ENCODE data around the gene ZNF414.
A peak's percentile ranks its signal among the peaks of the same experiment; 100 is the strongest.

ZNF414 gene

DNA sequence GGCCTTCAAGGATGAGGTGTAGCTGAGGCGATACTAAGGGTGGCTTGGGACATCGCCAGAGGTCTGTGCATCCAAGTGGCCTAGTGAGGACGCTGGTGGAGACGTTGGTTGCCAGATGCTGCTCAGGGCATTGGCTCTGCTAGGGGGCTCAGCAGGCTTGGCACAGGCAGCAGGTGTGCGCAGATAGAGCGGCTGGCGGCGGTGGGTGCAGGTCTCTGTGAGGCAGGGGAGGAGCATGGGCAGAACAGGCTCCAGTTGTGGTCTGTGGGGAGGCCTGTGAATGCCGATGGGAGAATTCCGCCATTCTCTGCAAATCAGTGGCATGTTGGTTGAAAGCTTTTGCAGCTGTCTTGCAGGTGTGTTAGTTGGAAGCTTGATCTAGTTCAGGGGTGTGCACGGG lies 32.8 kb downstream of the ZNF414 start:
- CTCF ChIA-PET, result interaction anchor here (0.6 to 1.6 kb wide), 3 partner anchors 24 to 32 kb away, joined by 3 to 4 read pairs (median 4); no protein-coding TSS in a partner anchor
- H3K9me3 ChIP-seq (ENCODE audit: control insufficient read depth, insufficient read depth, low read depth, low read length), result no peaks in the 10 kb centered on the region
- peaks cover 39 to 89% of the 10 kb centered on the region in 2 experiments for H3K36me3 ChIP-seq (ENCODE audit: control insufficient read depth in 2 of 2, insufficient read depth in 1 of 2, low read length in 2 of 2)
- no peak overlapping the region for H3K4me3 ChIP-seq (ENCODE audit: low read depth, low read length)
- no peak overlapping the region for H3K27ac ChIP-seq (ENCODE audit: extremely low read depth, low read depth, low read length)
- H3K4me1 ChIP-seq (ENCODE audit: control insufficient read depth, insufficient read depth, low read length), result no peaks in the 10 kb centered on the region
- TF ChIP-seq ZNF169 (tag by site-specific recombination; IDR thresholded peaks at IDR 0.05), result no peak
- TF ChIP-seq ZNF501 (tag by site-specific recombination; IDR thresholded peaks at IDR 0.05), result no peak
- no peak for TF ChIP-seq KLF10 (tag by site-specific recombination; IDR thresholded peaks at IDR 0.05)
- TF ChIP-seq SCRT1 (tag by site-specific recombination; IDR thresholded peaks at IDR 0.05; ENCODE audit: borderline replicate concordance), result no peak
- no peak for TF ChIP-seq ZNF677 (tag by site-specific recombination; IDR thresholded peaks at IDR 0.05)
- TF ChIP-seq SETDB1 (IDR thresholded peaks at IDR 0.05; ENCODE audit: insufficient read length, low read length), result no peak
- TF ChIP-seq, protein P1, sequence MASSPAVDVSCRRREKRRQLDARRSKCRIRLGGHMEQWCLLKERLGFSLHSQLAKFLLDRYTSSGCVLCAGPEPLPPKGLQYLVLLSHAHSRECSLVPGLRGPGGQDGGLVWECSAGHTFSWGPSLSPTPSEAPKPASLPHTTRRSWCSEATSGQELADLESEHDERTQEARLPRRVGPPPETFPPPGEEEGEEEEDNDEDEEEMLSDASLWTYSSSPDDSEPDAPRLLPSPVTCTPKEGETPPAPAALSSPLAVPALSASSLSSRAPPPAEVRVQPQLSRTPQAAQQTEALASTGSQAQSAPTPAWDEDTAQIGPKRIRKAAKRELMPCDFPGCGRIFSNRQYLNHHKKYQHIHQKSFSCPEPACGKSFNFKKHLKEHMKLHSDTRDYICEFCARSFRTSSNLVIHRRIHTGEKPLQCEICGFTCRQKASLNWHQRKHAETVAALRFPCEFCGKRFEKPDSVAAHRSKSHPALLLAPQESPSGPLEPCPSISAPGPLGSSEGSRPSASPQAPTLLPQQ (tag by site-specific recombination; IDR thresholded peaks at IDR 0.05), result no peak
- no peak for TF ChIP-seq ZIC2 (tag by site-specific recombination; IDR thresholded peaks at IDR 0.05)
- no peak for TF ChIP-seq ZNF138 (tag by site-specific recombination; IDR thresholded peaks at IDR 0.05; ENCODE audit: borderline replicate concordance)
- TF ChIP-seq, protein P2, sequence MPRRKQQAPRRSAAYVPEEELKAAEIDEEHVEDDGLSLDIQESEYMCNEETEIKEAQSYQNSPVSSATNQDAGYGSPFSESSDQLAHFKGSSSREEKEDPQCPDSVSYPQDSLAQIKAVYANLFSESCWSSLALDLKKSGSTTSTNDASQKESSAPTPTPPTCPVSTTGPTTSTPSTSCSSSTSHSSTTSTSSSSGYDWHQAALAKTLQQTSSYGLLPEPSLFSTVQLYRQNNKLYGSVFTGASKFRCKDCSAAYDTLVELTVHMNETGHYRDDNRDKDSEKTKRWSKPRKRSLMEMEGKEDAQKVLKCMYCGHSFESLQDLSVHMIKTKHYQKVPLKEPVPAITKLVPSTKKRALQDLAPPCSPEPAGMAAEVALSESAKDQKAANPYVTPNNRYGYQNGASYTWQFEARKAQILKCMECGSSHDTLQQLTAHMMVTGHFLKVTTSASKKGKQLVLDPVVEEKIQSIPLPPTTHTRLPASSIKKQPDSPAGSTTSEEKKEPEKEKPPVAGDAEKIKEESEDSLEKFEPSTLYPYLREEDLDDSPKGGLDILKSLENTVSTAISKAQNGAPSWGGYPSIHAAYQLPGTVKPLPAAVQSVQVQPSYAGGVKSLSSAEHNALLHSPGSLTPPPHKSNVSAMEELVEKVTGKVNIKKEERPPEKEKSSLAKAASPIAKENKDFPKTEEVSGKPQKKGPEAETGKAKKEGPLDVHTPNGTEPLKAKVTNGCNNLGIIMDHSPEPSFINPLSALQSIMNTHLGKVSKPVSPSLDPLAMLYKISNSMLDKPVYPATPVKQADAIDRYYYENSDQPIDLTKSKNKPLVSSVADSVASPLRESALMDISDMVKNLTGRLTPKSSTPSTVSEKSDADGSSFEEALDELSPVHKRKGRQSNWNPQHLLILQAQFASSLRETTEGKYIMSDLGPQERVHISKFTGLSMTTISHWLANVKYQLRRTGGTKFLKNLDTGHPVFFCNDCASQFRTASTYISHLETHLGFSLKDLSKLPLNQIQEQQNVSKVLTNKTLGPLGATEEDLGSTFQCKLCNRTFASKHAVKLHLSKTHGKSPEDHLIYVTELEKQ (tag by site-specific recombination; IDR thresholded peaks at IDR 0.05; ENCODE audit: borderline replicate concordance), result no peak
- TF ChIP-seq TCF7L2 (IDR thresholded peaks at IDR 0.05; ENCODE audit: borderline replicate concordance, low read depth, low read length), result no peak
- no peak for TF ChIP-seq BCL11A (tag by site-specific recombination; IDR thresholded peaks at IDR 0.05; ENCODE audit: low read depth)
- POLR2A ChIA-PET, result no interaction called here

DNA sequence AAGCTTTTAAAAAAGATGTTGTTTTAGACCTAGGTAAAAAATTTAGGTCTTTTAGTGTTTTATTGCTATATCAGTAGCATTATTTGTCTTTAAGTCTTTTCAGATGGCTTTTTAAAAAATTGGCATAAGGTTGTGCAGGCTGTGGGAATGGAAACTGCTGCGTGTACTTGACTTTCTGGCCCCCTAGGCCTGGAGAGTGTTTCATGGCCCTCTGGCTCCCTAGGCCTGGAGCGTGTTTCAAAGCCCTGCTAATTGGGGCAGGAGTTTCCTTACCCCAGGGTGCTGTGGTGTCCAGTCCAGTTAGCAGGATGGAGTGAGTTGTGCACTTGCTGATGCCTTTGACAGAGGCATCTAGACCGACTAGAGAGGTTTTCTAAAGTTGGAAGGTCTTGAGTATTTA lies 35.4 kb downstream of the ZNF414 start:
- H3K36me3 ChIP-seq (ENCODE audit: control insufficient read depth in 2 of 2, insufficient read depth in 1 of 2, low read length in 2 of 2), result peaks cover 55 to 89% of the 10 kb centered on the region in 2 experiments

More for the DNA sequence above, 35.4 kb downstream of the ZNF414 start:
- POLR2A ChIA-PET, result interaction anchor here (0.6 kb wide), 1 partner anchor 42 kb away, joined by 4 read pairs; no protein-coding TSS in a partner anchor
- no peaks in the 10 kb centered on the region for H3K9me3 ChIP-seq (ENCODE audit: control insufficient read depth, insufficient read depth, low read depth, low read length)
- H3K4me1 ChIP-seq (ENCODE audit: control insufficient read depth, insufficient read depth, low read length), result no peaks in the 10 kb centered on the region
- H3K4me3 ChIP-seq (ENCODE audit: low read depth, low read length), result no peak overlapping the region
- H3K27ac ChIP-seq (ENCODE audit: extremely low read depth, low read depth, low read length), result peak overlapping the region; percentile 34; the same call in 1 of the 2 replicates
- TF ChIP-seq, protein P3, sequence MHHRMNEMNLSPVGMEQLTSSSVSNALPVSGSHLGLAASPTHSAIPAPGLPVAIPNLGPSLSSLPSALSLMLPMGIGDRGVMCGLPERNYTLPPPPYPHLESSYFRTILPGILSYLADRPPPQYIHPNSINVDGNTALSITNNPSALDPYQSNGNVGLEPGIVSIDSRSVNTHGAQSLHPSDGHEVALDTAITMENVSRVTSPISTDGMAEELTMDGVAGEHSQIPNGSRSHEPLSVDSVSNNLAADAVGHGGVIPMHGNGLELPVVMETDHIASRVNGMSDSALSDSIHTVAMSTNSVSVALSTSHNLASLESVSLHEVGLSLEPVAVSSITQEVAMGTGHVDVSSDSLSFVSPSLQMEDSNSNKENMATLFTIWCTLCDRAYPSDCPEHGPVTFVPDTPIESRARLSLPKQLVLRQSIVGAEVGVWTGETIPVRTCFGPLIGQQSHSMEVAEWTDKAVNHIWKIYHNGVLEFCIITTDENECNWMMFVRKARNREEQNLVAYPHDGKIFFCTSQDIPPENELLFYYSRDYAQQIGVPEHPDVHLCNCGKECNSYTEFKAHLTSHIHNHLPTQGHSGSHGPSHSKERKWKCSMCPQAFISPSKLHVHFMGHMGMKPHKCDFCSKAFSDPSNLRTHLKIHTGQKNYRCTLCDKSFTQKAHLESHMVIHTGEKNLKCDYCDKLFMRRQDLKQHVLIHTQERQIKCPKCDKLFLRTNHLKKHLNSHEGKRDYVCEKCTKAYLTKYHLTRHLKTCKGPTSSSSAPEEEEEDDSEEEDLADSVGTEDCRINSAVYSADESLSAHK (tag by site-specific recombination; IDR thresholded peaks at IDR 0.05), result peak; percentile 58
- TF ChIP-seq IKZF3 (tag by site-specific recombination; IDR thresholded peaks at IDR 0.05), result no peak
- CTCF ChIA-PET, result interaction anchor here (0.7 to 0.9 kb wide), 2 partner anchors 9 to 125 kb away, joined by 4 to 5 read pairs; no protein-coding TSS in a partner anchor
